ENCODE measurements around the gene TPCN2.

TPCN2 gene

DNA sequence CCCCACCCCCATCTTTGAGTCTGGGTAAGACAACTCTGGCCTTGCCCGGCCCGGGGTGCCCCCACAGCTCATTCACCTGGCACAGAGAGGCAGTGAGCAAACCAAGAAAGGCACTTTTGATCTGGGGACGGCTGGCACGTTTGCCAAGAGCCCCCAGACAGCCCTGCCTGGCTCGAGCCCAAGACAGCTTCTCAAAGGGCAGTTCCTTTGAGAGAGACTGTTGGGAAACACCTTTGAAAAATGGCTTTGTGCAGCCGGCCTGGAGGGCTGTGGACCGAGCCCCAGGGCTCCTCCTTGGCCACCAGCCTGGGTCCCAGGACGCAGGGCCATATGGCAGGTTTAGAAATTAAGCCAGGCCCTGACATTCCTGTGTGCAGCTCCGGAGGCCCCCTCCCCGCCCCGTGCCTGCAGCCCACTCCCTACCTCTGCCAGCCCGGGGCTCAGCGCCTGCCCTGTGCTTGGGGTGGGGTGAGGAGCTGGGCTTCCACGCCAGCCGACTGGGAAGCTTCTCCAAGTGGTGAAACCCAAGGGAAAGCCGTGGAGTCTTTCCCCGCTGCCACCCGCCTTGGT lies 56.8 kb downstream of the TPCN2 start:
- H3K27ac ChIP-seq: no peak overlapping the region; the same call in 1 of the 2 replicates
- H3K9me3 ChIP-seq (ENCODE audit: low read depth, low read length): no peaks in the 10 kb centered on the region
- H3K9ac ChIP-seq (ENCODE audit: insufficient read length): no peak overlapping the region
- DNase-seq (ENCODE audit: low read depth, low spot score): no peak
- TF ChIP-seq FOXP2 (optimal IDR thresholded peaks at IDR 0.05; ENCODE audit: control extremely low read depth, extremely low read length, insufficient read depth) (no peak), EZH2 (IDR thresholded peaks at IDR 0.05) (no peak), POLR2AphosphoS5 (IDR thresholded peaks at IDR 0.05; ENCODE audit: borderline replicate concordance, low read depth, low read length) (no peak)
- H3K36me3 ChIP-seq (ENCODE audit: insufficient read depth, low read length): no peaks in the 10 kb centered on the region; the same call in 1 of the 2 replicates
- H3K4me3 ChIP-seq: no peak overlapping the region

DNA sequence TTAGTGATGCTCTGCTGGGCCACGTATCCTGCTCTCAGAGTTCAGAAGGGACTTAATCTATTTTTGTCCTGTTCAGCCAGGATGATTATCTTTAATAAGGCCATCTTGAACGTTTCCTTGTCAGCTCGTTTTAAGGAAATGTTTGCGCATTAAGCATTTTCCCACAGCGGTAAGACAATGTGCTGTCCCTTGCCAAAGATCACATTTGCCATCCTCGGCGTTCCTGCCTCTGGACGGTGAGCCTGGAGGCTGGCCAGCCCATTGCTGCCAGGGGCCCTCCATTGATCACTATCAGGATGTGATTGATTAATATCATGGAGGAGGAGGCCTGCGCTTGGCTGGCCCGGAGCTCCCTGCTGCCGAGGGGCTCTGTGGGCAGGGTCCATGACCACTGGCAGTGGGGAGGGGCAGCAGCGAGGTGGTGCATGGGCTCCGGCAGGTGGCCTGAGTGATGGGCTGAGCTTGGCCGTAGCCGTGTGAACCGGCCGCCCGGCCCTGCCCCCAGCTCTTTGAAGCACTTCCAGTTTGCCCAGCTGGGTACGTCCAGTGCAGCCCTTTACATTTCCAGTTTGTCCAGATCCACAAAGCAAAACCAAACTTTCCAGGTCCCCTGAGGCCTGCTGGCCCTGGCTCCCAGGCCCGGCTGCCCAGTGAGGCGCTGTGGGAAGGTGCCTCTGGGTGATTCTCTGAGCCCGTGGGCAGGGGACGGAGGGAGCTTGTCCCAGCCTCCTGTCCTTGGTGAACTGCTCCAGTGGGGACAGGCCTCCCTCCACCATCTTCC lies 57.5 kb downstream of the TPCN2 start:
- H3K9ac ChIP-seq (ENCODE audit: insufficient read length): no peak overlapping the region
- no peaks in the 10 kb centered on the region for H3K9me3 ChIP-seq (ENCODE audit: low read depth, low read length)
- no peak for DNase-seq (ENCODE audit: low read depth, low spot score)
- no peak overlapping the region for H3K4me3 ChIP-seq
- TF ChIP-seq FOXP2 (optimal IDR thresholded peaks at IDR 0.05; ENCODE audit: control extremely low read depth, extremely low read length, insufficient read depth) (no peak), POLR2AphosphoS5 (IDR thresholded peaks at IDR 0.05; ENCODE audit: borderline replicate concordance, low read depth, low read length) (no peak), EZH2 (IDR thresholded peaks at IDR 0.05) (no peak)
- H3K27ac ChIP-seq: no peak overlapping the region; the same call in 1 of the 2 replicates
- H3K36me3 ChIP-seq (ENCODE audit: insufficient read depth, low read length): no peaks in the 10 kb centered on the region; the same call in 1 of the 2 replicates

DNA sequence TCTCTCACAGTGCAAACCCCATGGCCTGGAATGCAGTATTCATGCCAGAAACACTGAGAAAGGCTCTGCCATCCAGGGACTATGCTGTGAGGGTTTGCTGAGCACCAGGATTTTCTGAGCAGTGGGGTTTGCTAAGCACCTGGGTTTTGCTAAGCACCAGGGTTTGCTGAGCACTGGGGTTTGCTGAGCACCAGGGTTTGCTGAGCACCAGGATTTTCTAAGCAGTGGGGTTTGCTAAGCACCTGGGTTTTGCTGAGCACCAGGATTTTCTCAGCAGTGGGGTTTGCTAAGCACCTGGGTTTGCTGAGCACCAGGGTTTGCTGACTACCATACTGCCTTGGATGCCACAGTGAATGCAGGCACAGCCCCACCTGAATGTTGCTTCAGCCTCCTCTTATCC lies 58.7 kb downstream of the TPCN2 start:
- no peak for DNase-seq (ENCODE audit: low read depth, low spot score)
- H3K36me3 ChIP-seq (ENCODE audit: insufficient read depth, low read length): no peaks in the 10 kb centered on the region; the same call in 1 of the 2 replicates
- no peak overlapping the region for H3K4me3 ChIP-seq
- no peaks in the 10 kb centered on the region for H3K9me3 ChIP-seq (ENCODE audit: low read depth, low read length)
- H3K9ac ChIP-seq (ENCODE audit: insufficient read length): no peak overlapping the region
- no peak for TF ChIP-seq EZH2 (IDR thresholded peaks at IDR 0.05)
- no peak for TF ChIP-seq FOXP2 (optimal IDR thresholded peaks at IDR 0.05; ENCODE audit: control extremely low read depth, extremely low read length, insufficient read depth)
- no peak for TF ChIP-seq POLR2AphosphoS5 (IDR thresholded peaks at IDR 0.05; ENCODE audit: borderline replicate concordance, low read depth, low read length)
- H3K27ac ChIP-seq: no peak overlapping the region

DNA sequence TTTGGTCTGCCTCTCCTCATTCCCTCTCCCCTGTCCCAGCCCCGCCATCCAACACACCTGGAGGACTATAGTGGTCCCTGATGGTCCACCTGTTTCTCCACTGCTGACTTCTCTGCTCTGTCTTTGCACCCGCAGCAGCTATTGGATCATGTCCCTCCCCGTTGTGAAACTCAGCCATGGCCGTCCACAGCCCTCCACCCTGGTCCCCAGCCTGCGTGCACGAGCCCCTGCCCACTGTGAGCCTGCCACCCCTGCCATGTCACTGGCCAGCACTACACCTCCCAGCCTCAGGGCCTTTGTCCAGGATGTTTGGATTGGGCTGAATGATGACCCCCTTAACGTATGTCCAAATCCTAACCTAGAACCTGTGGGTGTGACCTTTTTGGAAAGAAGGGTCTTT lies 59.3 kb downstream of the TPCN2 start:
- Histone ChIP-seq H3K9ac (ENCODE audit: insufficient read length) (no peak overlapping the region), H3K36me3 (ENCODE audit: insufficient read depth, low read length) (no peaks in the 10 kb centered on the region; the same call in 1 of the 2 replicates), H3K9me3 (ENCODE audit: low read depth, low read length) (no peaks in the 10 kb centered on the region), H3K27ac (no peak overlapping the region), H3K4me3 (no peak overlapping the region)
- no peak for DNase-seq (ENCODE audit: low read depth, low spot score)
- TF ChIP-seq EZH2 (IDR thresholded peaks at IDR 0.05) (no peak), FOXP2 (optimal IDR thresholded peaks at IDR 0.05; ENCODE audit: control extremely low read depth, extremely low read length, insufficient read depth) (no peak), POLR2AphosphoS5 (IDR thresholded peaks at IDR 0.05; ENCODE audit: borderline replicate concordance, low read depth, low read length) (no peak)

DNA sequence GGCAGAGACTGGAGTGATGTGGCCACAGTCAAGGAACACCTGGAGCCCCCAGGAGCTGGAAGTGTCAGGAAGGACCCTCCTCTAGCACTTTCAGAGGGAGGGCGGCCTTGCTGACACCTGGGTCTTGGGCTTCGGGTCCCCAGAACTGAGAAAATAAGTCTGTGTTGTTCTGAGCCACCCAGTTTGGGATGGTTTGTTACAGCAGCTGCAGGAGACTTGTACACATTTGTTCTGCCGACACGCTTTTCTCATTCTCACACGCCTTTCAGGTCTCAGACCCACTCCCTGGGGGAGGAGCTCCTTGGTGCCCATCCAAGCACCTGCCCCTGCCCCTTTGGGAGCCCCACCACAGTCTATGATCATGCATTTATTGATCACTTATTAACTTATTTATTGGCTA lies 59.8 kb downstream of the TPCN2 start:
- H3K4me3 ChIP-seq: no peak overlapping the region
- H3K9me3 ChIP-seq (ENCODE audit: low read depth, low read length): no peaks in the 10 kb centered on the region
- TF ChIP-seq POLR2AphosphoS5 (IDR thresholded peaks at IDR 0.05; ENCODE audit: borderline replicate concordance, low read depth, low read length): no peak
- TF ChIP-seq FOXP2 (optimal IDR thresholded peaks at IDR 0.05; ENCODE audit: control extremely low read depth, extremely low read length, insufficient read depth): no peak
- TF ChIP-seq EZH2 (IDR thresholded peaks at IDR 0.05): no peak
- H3K36me3 ChIP-seq (ENCODE audit: insufficient read depth, low read length): no peaks in the 10 kb centered on the region; the same call in 1 of the 2 replicates
- no peak for DNase-seq (ENCODE audit: low read depth, low spot score)
- H3K27ac ChIP-seq: no peak overlapping the region
- no peak overlapping the region for H3K9ac ChIP-seq (ENCODE audit: insufficient read length)

DNA sequence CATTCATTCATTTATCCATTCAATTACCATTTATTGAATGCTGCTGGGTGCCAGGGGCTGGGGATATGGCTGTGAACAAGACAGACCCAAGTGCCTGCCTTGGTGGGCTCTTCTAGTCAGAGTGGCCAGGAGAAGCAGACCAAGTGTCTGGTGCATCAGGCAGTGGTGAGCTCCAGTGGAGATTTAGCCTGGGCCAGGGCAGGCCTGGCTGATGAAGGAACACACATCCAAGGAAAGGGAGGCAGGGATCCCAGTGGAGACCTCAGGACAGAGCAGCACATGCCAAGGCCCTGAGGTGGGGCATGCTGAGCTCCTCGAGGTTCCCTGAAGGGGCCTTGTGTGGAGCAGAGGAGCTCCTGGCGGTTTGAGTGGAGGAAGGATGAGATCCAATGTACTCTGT lies 60.4 kb downstream of the TPCN2 start:
- no peaks in the 10 kb centered on the region for H3K9me3 ChIP-seq (ENCODE audit: low read depth, low read length)
- no peak overlapping the region for H3K4me3 ChIP-seq
- no peaks in the 10 kb centered on the region; the same call in 1 of the 2 replicates for H3K36me3 ChIP-seq (ENCODE audit: insufficient read depth, low read length)
- TF ChIP-seq FOXP2 (optimal IDR thresholded peaks at IDR 0.05; ENCODE audit: control extremely low read depth, extremely low read length, insufficient read depth): no peak
- no peak for TF ChIP-seq POLR2AphosphoS5 (IDR thresholded peaks at IDR 0.05; ENCODE audit: borderline replicate concordance, low read depth, low read length)
- TF ChIP-seq EZH2 (IDR thresholded peaks at IDR 0.05): no peak
- no peak for DNase-seq (ENCODE audit: low read depth, low spot score)
- no peak overlapping the region for H3K27ac ChIP-seq
- no peak overlapping the region for H3K9ac ChIP-seq (ENCODE audit: insufficient read length)

DNA sequence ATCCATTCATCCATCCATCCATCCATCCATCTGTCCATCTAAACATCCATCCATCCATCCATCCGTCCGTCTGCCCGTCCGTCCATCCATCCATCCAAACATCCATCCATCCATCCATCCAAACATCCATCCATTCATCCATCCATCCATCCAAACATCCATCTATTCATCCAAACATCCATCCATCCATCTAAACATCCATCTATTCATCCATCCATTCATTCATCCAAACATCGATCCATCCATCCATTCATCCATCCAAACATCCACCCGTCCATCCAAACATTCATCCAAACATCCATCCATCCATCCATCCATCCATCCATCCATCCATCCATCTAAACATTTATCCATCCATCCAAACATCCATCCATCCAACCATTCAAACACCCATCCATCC lies 61.7 kb downstream of the TPCN2 start:
- TF ChIP-seq EZH2 (IDR thresholded peaks at IDR 0.05) (no peak), FOXP2 (optimal IDR thresholded peaks at IDR 0.05; ENCODE audit: control extremely low read depth, extremely low read length, insufficient read depth) (no peak), POLR2AphosphoS5 (IDR thresholded peaks at IDR 0.05; ENCODE audit: borderline replicate concordance, low read depth, low read length) (no peak)
- Histone ChIP-seq H3K9ac (ENCODE audit: insufficient read length) (no peak overlapping the region), H3K9me3 (ENCODE audit: low read depth, low read length) (no peaks in the 10 kb centered on the region)

DNA sequence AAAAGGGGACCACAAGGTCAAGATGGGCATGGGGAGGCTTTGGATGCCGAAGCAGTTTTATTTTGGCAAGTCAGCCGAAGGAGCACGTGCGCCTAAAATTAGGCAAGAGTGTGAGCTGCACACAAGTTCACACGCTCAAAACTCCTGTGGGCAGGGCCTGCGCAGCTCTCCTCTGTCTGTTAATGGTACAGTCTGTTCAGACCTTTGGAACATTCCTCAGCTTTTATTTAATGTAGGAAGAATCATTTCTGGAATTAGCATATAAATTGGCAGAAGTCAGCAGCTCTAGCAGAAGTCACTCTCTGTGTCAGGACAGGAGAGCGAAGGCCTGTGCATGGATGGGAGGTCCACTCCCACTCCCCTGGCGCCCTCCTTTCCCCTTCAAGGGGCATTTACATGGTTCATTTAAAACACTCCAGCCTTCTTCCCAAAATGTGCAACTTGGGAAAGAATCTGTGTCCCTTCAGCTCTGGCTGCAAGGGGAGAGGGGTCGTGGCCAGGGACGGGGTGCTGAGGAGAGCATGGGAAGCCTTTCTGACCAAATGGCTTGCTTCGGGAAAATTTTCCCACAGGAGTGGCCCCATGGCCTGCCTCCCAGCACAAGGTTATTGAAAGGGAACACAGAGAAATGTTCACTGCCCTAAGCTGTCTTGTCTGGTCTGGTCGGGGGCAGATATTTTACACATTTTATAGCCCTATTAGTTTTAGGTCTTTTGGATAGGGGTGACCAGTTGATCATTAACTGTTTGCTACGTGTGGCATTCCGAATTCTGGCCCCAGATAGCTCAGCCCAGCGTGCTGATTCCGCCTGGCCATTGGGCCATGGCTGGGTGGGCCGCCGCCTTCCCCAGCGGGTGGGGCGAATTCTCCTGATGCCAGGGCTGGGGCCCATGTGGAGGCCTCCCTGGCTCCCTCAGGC lies 63.2 kb downstream of the TPCN2 start:
- H3K4me3 ChIP-seq: no peak overlapping the region
- H3K9me3 ChIP-seq (ENCODE audit: low read depth, low read length): no peaks in the 10 kb centered on the region
- TF ChIP-seq EZH2 (IDR thresholded peaks at IDR 0.05) (no peak), FOXP2 (optimal IDR thresholded peaks at IDR 0.05; ENCODE audit: control extremely low read depth, extremely low read length, insufficient read depth) (no peak), POLR2AphosphoS5 (IDR thresholded peaks at IDR 0.05; ENCODE audit: borderline replicate concordance, low read depth, low read length) (no peak)
- no peak overlapping the region for H3K27ac ChIP-seq
- H3K36me3 ChIP-seq (ENCODE audit: insufficient read depth, low read length): no peaks in the 10 kb centered on the region; the same call in 1 of the 2 replicates
- DNase-seq (ENCODE audit: low read depth, low spot score): no peak
- no peak overlapping the region for H3K9ac ChIP-seq (ENCODE audit: insufficient read length)

More for the DNA sequence above, 61.7 kb downstream of the TPCN2 start:
- Histone ChIP-seq H3K4me3 (no peak overlapping the region), H3K36me3 (ENCODE audit: insufficient read depth, low read length) (no peaks in the 10 kb centered on the region; the same call in 1 of the 2 replicates), H3K27ac (no peak overlapping the region)
- no peak for DNase-seq (ENCODE audit: low read depth, low spot score)
